Measurements from ENCODE around the gene MINDY4. TPM values are rescaled to one million over a fixed set of nuclear protein-coding genes. Genes with fewer than 3 reads are reported as not detected.
A peak's percentile ranks its signal among the peaks of the same experiment; 100 is the strongest.

MINDY4 gene
- total RNA-seq, 2 donors from 2014 or later: 8.1 to 31.9 TPM

DNA sequence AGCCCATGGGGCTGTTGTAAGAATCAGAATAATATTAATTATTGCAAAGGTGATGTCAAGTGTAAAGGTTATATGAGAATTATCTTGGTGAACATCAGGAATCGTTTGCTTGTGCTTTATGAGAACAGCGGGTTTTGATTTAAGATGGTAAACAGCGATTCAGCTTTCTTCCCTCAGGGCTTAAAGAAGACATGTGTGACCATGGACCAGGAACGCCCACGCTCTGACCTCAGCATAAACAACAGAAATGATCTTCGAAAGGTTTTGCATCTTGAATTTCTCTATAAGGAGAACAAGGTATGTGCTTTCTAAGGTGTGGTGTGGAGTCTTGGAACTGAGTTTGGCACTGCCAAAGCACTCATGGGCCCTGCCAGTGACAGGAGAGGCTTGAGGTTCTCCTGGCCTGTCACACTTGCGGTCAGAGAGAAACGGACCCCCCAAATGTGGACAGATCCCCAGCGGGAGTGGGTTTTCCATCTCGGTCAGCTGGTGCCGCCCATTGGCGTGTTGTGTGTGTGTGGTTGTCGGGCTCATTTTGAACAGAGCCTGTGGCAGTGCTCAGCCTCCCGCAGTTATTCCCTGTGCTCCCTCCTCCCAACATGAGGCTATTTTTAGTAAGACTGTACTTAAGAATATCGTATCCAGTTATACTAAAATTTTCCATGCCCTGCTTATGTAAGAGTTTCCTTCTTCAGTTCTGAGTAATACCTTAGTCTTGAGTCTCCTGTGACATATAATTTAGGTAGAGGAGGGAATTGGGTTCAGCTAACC is 7.2 kb downstream of the MINDY4 start:
- intact Hi-C loops (cut with DNase I): no loop called here
- DNase-seq (ENCODE audit: low spot score): peak; percentile 36
- Histone ChIP-seq H3K36me3 (peaks cover 0 to 7% of the 10 kb centered on the region in 2 donors), H3K27me3 (replicated peaks; ENCODE audit: insufficient read depth) (no peaks in the 10 kb centered on the region), H3K4me1 (replicated peaks) (peaks cover 4% of the 10 kb centered on the region), H3K9me3 (no peaks in the 10 kb centered on the region), H3K4me3 (no peak overlapping the region), H3K27ac (peak overlapping the region; percentile 36 to 64)
- TF ChIP-seq POLR2A (IDR thresholded peaks at IDR 0.05) (no peak), POLR2AphosphoS5 (IDR thresholded peaks at IDR 0.05) (peak; percentile 36)
- TF ChIP-seq, protein P1, sequence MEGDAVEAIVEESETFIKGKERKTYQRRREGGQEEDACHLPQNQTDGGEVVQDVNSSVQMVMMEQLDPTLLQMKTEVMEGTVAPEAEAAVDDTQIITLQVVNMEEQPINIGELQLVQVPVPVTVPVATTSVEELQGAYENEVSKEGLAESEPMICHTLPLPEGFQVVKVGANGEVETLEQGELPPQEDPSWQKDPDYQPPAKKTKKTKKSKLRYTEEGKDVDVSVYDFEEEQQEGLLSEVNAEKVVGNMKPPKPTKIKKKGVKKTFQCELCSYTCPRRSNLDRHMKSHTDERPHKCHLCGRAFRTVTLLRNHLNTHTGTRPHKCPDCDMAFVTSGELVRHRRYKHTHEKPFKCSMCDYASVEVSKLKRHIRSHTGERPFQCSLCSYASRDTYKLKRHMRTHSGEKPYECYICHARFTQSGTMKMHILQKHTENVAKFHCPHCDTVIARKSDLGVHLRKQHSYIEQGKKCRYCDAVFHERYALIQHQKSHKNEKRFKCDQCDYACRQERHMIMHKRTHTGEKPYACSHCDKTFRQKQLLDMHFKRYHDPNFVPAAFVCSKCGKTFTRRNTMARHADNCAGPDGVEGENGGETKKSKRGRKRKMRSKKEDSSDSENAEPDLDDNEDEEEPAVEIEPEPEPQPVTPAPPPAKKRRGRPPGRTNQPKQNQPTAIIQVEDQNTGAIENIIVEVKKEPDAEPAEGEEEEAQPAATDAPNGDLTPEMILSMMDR (IDR thresholded peaks at IDR 0.05): no peak
- WGBS: 62% methylated on average over 15 of the region's 15 CpGs

DNA sequence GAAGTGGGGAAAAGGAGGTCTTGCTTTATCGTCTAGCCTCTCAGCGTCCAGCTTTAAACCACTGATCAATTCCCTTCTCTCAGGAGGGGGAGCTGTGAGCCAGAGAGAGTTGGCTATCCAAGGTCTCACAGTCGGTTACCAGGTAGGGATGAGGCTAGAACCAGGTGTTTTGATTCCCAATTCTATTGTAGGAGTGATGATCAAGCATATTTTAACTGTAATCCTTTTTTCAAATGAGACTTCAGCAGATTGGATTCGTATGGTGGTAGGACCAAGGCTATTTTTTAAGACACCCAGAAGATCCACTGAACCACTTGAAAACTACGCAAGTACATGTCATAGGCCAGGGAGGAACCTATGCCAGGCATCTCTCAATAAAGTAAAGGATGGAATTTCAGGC is 8.4 kb downstream of the MINDY4 start:
- no peak for DNase-seq (ENCODE audit: low spot score)
- intact Hi-C loops (cut with DNase I): no loop called here

DNA sequence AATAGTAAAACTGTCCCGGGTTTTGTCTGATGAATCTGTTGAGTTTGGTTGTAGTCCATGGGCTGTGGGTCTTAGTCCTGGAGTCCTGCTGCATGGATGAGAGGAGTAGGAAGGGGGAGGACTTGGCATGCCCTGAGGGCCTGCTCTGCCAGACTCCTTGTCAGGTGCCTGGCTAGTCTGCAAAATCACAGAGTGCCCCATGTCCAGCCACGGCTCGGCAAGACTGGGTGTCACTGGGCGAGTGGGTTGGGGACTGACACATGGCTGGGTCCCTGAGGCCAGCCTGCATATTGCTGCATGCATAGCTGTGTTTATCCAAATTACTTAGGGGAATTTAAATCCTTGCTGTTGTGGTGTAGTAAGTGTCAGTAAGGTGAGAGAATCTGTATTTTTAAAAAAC is 9.7 kb downstream of the MINDY4 start:
- intact Hi-C loops (cut with DNase I): no loop called here
- no peak overlapping the region for H3K4me3 ChIP-seq
- H3K27me3 ChIP-seq (replicated peaks; ENCODE audit: insufficient read depth): no peaks in the 10 kb centered on the region
- no peaks in the 10 kb centered on the region for H3K9me3 ChIP-seq
- TF ChIP-seq POLR2A (IDR thresholded peaks at IDR 0.05) (no peak), POLR2AphosphoS5 (IDR thresholded peaks at IDR 0.05) (no peak)
- TF ChIP-seq, protein P1 (IDR thresholded peaks at IDR 0.05): no peak
- DNase-seq (ENCODE audit: low spot score): no peak
- H3K27ac ChIP-seq: no peak overlapping the region
- peaks cover 0 to 16% of the 10 kb centered on the region in 2 donors for H3K36me3 ChIP-seq
- WGBS: 61% methylated on average over 4 of the region's 4 CpGs
- H3K4me1 ChIP-seq (replicated peaks): peaks cover 4% of the 10 kb centered on the region

More for the DNA sequence above, 8.4 kb downstream of the MINDY4 start:
- peaks cover 0 to 7% of the 10 kb centered on the region in 2 donors for H3K36me3 ChIP-seq
- H3K27me3 ChIP-seq (replicated peaks; ENCODE audit: insufficient read depth): no peaks in the 10 kb centered on the region
- no peak overlapping the region for H3K4me3 ChIP-seq
- peaks cover 4% of the 10 kb centered on the region for H3K4me1 ChIP-seq (replicated peaks)
- TF ChIP-seq POLR2AphosphoS5 (IDR thresholded peaks at IDR 0.05): no peak
- TF ChIP-seq POLR2A (IDR thresholded peaks at IDR 0.05): no peak
- TF ChIP-seq, protein P1 (IDR thresholded peaks at IDR 0.05): no peak
- H3K27ac ChIP-seq: no peak overlapping the region
- WGBS: 78% methylated on average over 5 of the region's 5 CpGs
- H3K9me3 ChIP-seq: no peaks in the 10 kb centered on the region

DNA sequence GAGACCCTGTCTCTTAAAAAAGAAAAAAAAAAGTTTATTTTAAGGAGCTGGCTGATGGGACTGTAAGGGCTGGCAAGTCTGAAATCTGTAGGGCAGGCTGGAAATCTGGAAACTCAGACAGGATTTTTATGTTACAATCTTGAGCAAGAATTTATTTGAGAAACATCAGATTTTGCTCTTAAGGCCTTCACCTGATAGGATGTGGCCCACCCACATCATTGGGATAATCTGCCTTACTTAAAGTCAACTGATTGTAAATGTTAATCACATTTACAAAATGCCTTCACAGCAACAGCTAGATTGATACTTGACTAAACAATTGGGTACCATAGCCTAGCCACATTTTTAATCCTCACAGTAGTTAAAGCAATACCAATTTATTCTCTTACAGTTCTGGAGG is 11.5 kb downstream of the MINDY4 start:
- Histone ChIP-seq H3K9me3 (no peaks in the 10 kb centered on the region), H3K36me3 (peaks cover 0 to 18% of the 10 kb centered on the region in 2 donors), H3K27me3 (replicated peaks; ENCODE audit: insufficient read depth) (no peaks in the 10 kb centered on the region), H3K27ac (no peak overlapping the region), H3K4me3 (no peak overlapping the region), H3K4me1 (replicated peaks) (peaks cover 2% of the 10 kb centered on the region)
- TF ChIP-seq, protein P1 (IDR thresholded peaks at IDR 0.05): no peak
- TF ChIP-seq POLR2AphosphoS5 (IDR thresholded peaks at IDR 0.05): no peak
- TF ChIP-seq POLR2A (IDR thresholded peaks at IDR 0.05): no peak
- intact Hi-C loops (cut with DNase I): no loop called here
- DNase-seq (ENCODE audit: low spot score): no peak

DNA sequence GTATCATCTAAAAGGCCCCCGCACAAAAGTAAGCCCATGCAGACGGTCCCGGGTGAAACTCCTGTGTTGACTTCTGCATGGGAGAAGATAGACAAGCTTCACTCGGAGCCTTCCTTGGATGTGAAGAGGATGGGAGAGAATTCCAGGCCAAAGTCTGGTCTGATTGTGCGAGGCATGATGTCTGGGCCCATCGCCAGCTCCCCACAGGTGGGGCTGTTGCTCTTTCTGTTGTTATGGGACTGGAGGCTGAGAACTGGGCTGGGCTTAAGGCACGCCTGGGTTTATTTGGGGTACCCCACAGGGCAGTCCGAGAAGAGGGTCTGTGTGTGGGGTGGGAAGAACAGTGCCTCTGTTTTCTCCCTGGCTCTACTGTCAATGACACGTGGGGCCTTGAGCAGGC is 14.6 kb downstream of the MINDY4 start:
- Histone ChIP-seq H3K4me3 (no peak overlapping the region), H3K36me3 (peaks cover 0 to 18% of the 10 kb centered on the region in 2 donors), H3K9me3 (no peaks in the 10 kb centered on the region), H3K27me3 (replicated peaks; ENCODE audit: insufficient read depth) (no peaks in the 10 kb centered on the region), H3K4me1 (replicated peaks) (no peaks in the 10 kb centered on the region), H3K27ac (no peak overlapping the region)
- DNase-seq (ENCODE audit: low spot score): no peak
- 88% methylated on average over 9 of the region's 9 CpGs for WGBS
- TF ChIP-seq POLR2A (IDR thresholded peaks at IDR 0.05) (no peak), POLR2AphosphoS5 (IDR thresholded peaks at IDR 0.05) (no peak)
- TF ChIP-seq, protein P1 (IDR thresholded peaks at IDR 0.05): no peak
- intact Hi-C loops (cut with DNase I): no loop called here
